HFFc6 (cell line): ENCODE measurements around the gene THY1. TPM values are rescaled to one million over a fixed set of nuclear protein-coding genes. Genes with fewer than 3 reads are reported as not detected.
"Not testable (repeated sequence)": the region's sequence is repeated elsewhere in the genome, so short reads cannot be mapped to it uniquely, and the experiment has no call there.

Experiments
- DNase-seq: peaks from one replicate; pipeline ENCODE4 v3.0.0-alpha.2; 2018
- H3K27ac Mint-ChIP-seq: 2 replicates; pipeline ENCODE4 v1.8.0; 2020; ENCODE audit warnings: mild to moderate bottlenecking, mixed read lengths
- H3K27me3 Mint-ChIP-seq: 2 replicates; pipeline ENCODE4 v1.8.0; 2021; ENCODE audit warnings: mild to moderate bottlenecking, moderate library complexity, mixed read lengths; ENCODE audit not compliant: insufficient read depth
- H3K36me3 Mint-ChIP-seq: 2 replicates; pipeline ENCODE4 v1.8.0; 2021; ENCODE audit warnings: low read depth, mixed read lengths
- H3K4me1 Mint-ChIP-seq: 2 replicates; pipeline ENCODE4 v1.8.0; 2020; ENCODE audit warnings: low read depth, mixed read lengths
- H3K4me3 Mint-ChIP-seq: 2 replicates; pipeline ENCODE4 v1.8.0; 2020; ENCODE audit warnings: mild to moderate bottlenecking, moderate library complexity, mixed read lengths
- H3K9me3 Mint-ChIP-seq: 2 replicates; pipeline ENCODE4 v1.8.0; 2020; ENCODE audit warnings: mild to moderate bottlenecking, mixed read lengths
- total RNA-seq, 6 experiments: library from RNA; stranded (reverse); fragmentation: NEBNext Ultra II Directional; extraction: Animal tissue kit (Norgen Biotek cat#: 25700); gene quantifications; 2 replicates in 1 of 6; 3 replicates in 5 of 6; pipeline ENCODE4 v1.2.3, GENCODE V29; 2021
- TF ChIP-seq, protein P1 (sequence below): fragments of 200-600 bp; sonication (generic); IDR thresholded peaks from 2 replicates; pipeline ENCODE4 v1.5.0; 2021; ENCODE audit warnings: antibody characterized with exemption, mild to moderate bottlenecking

The THY1 gene
- total RNA-seq, 6 experiments from 2014 or later: 705 to 934 (median 790) TPM

DNA sequence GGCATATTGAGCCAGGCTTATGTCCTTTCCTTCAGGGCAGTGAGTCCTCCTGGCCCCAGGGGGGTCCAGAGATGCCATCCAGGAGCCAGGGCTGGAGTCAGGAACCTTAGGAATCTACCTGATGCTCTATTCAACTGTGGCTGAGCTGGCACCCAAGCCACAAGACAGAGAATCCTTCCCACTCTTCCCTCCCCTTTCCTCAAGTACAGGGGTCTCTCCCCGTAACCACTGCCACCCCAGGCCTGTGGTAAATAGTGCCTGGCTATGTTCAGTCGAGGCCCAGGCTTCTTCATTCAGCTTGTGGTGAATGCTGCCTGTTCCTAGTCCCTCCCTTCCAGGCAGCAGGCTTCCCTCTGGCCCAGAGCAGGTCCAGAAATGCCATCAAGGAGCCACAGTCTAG lies 45.5 kb upstream of the THY1 start:
- no peak overlapping the region for H3K27ac Mint-ChIP-seq
- peaks cover 38% of the 10 kb centered on the region for H3K9me3 Mint-ChIP-seq
- H3K36me3 Mint-ChIP-seq: peaks cover 34% of the 10 kb centered on the region

DNA sequence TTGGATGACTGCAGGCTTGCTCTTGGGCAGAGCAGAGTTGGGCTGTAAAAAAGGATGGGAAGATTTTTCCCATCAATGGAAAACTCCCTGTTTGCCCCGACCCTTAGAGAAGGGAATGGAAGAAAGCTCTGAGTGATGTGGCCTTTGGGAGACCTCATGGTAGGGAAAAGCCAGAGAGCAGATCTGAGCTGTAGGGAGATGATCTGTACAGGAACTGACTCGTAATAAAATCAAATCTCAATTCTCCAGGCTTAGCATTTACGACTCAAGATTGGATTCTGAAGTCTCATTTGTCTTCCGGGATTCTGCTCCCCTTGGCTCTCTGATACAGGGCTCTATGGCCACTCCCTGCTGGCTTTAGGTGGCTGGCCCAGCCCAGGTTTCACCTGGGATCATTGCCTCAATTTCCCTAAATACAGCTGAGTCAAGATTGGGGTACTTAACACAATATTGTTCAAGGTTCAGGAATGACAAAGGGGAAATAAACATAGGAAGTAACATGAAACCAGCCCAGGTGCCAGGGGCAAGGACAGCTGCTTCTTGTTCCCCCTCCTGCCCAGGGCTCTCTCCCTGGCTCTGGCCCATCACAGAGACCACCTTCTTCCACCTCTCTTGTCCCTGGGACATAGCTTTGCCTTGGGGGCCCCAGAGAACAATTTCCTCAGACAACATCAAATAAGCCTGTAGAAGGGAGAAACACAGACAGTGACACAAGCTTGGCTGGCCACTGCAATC lies 38.4 kb upstream of the THY1 start:
- Mint-ChIP-seq H3K27ac (peak overlapping the region; percentile 84), H3K4me1 (peaks cover 37% of the 10 kb centered on the region), H3K36me3 (peaks cover 21% of the 10 kb centered on the region)

More for the DNA sequence above, 45.5 kb upstream of the THY1 start:
- no peak for DNase-seq
- TF ChIP-seq, protein P1, sequence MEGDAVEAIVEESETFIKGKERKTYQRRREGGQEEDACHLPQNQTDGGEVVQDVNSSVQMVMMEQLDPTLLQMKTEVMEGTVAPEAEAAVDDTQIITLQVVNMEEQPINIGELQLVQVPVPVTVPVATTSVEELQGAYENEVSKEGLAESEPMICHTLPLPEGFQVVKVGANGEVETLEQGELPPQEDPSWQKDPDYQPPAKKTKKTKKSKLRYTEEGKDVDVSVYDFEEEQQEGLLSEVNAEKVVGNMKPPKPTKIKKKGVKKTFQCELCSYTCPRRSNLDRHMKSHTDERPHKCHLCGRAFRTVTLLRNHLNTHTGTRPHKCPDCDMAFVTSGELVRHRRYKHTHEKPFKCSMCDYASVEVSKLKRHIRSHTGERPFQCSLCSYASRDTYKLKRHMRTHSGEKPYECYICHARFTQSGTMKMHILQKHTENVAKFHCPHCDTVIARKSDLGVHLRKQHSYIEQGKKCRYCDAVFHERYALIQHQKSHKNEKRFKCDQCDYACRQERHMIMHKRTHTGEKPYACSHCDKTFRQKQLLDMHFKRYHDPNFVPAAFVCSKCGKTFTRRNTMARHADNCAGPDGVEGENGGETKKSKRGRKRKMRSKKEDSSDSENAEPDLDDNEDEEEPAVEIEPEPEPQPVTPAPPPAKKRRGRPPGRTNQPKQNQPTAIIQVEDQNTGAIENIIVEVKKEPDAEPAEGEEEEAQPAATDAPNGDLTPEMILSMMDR: no peak
- no peaks in the 10 kb centered on the region; the same call in none of the 2 replicates for H3K27me3 Mint-ChIP-seq
- H3K4me1 Mint-ChIP-seq: peaks cover 33% of the 10 kb centered on the region
- H3K4me3 Mint-ChIP-seq: no peak overlapping the region

DNA sequence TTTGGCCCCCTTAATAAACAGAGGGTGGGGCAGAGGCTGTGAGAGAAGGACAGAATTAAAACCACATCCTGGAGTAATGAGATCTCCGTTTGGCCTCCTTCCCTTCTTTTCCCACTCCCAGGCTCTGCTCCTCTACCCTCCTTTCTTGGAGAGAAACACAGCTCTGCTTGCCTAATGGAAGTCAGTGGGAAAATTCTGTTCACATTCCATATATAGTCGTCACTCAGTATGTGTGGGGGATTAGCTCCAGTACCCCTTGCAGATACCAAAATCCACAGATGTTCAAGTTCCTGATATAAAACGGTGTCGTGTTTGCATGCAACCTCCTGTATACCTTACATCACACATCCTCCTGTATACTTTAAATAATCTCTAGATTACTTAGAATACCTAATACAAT lies 37.6 kb upstream of the THY1 start:
- peaks cover 18% of the 10 kb centered on the region for H3K9me3 Mint-ChIP-seq
- peaks cover 16% of the 10 kb centered on the region for H3K36me3 Mint-ChIP-seq
- TF ChIP-seq, protein P1: no peak
- peaks cover 2% of the 10 kb centered on the region; the same call in 1 of the 2 replicates for H3K27me3 Mint-ChIP-seq
- peak overlapping the region; percentile 62 for H3K4me3 Mint-ChIP-seq
- peak; percentile 58 for DNase-seq
- peaks cover 37% of the 10 kb centered on the region for H3K4me1 Mint-ChIP-seq
- peak overlapping the region; percentile 84 for H3K27ac Mint-ChIP-seq

More for the DNA sequence above, 38.4 kb upstream of the THY1 start:
- H3K27me3 Mint-ChIP-seq: peaks cover 2% of the 10 kb centered on the region; the same call in 1 of the 2 replicates
- DNase-seq: no peak
- H3K9me3 Mint-ChIP-seq: peaks cover 24% of the 10 kb centered on the region
- TF ChIP-seq, protein P1: no peak
- peak overlapping the region; percentile 34; the same call in 1 of the 2 replicates for H3K4me3 Mint-ChIP-seq

DNA sequence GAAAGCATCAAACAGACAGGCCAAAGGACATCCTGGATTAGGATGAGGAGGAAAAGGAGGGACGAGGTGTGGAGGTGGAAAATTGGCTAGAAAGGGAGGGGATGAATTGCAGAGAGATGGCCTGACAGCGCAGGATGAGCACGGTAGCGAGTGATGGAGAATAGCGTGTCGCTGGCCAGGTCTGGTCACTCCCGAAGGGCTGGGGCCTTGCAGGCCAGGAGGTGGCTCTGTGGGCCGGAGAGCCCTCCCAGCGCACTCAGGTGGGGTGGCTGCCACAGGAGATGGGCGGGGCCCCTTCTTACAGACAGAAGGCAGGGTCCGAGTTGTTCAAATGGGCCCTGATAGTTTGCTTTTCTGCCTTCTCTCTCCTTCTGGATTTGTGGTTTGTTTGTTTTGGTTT lies 37.1 kb upstream of the THY1 start:
- Mint-ChIP-seq H3K27me3 (peaks cover 2% of the 10 kb centered on the region; the same call in 1 of the 2 replicates), H3K9me3 (peaks cover 13% of the 10 kb centered on the region), H3K4me1 (peaks cover 37% of the 10 kb centered on the region), H3K27ac (peak overlapping the region; percentile 84), H3K4me3 (peak overlapping the region; percentile 62; the same call in 1 of the 2 replicates), H3K36me3 (peaks cover 11% of the 10 kb centered on the region)
- DNase-seq: no peak
- TF ChIP-seq, protein P1: no peak

DNA sequence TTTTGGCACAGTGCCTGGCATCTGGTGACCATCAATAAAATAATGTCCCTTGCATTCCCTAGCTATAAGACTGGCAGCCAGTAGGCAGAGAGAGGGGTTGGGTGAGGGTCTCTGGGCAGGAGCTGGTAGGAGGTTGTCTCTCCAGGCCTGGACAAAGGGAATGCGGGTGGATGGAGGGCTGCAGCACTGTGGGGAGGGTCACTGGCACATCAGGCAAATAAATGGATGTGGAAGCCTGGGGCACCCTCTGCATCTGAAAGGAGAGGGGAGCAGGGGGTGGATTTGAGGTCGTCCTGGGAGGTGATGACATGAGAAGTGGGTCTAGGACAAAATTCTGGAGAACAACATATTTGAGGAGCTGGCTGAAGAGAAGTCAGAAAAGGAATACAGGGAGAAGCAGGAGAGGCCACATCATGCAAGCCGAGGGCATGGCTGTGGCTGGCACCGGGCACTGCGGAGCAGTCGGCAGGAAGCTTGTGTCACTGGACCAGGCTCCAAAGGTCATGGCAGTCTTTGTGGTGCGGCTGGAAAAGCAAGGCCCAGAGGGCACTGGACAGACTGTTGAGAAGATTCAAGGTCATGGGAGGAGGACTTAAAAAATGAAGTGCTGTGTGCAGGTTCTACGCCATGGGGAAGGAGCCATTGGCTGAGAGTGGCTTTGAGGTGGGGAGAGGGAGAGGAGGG lies 36.5 kb upstream of the THY1 start:
- 0 out of 2 replicates have a peak, but pooled peaks cover 2% of the 10 kb centered on the region for H3K27me3 Mint-ChIP-seq
- peak overlapping the region; percentile 84 for H3K27ac Mint-ChIP-seq
- H3K9me3 Mint-ChIP-seq: peaks cover 6% of the 10 kb centered on the region
- TF ChIP-seq, protein P1: no peak
- peaks cover 37% of the 10 kb centered on the region for H3K4me1 Mint-ChIP-seq
- DNase-seq: no peak
- H3K36me3 Mint-ChIP-seq: peaks cover 6% of the 10 kb centered on the region
- H3K4me3 Mint-ChIP-seq: no peak overlapping the region

DNA sequence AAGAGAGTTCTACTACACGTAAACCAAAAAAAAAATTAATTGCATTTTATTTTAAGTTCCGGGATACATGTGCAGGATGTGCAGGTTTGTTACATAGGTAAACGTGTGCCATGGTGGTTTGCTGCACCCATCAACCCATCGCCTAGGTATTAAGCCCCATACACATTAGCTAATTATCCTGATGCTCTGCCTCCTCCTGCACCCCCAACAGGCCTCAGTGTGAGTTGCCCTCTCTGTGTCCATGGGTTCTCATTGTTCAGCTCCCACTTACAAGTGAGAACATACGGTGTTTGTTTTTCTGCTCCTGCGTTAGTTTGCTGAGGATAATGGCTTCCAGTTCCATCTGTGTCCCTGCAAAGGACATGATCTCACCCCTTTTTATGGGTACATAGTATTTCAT lies 32.7 kb upstream of the THY1 start:
- H3K4me1 Mint-ChIP-seq: peaks cover 28% of the 10 kb centered on the region
- not testable (repeated sequence) for H3K27me3 Mint-ChIP-seq, H3K4me3 Mint-ChIP-seq, H3K27ac Mint-ChIP-seq, H3K36me3 Mint-ChIP-seq, H3K9me3 Mint-ChIP-seq, DNase-seq

DNA sequence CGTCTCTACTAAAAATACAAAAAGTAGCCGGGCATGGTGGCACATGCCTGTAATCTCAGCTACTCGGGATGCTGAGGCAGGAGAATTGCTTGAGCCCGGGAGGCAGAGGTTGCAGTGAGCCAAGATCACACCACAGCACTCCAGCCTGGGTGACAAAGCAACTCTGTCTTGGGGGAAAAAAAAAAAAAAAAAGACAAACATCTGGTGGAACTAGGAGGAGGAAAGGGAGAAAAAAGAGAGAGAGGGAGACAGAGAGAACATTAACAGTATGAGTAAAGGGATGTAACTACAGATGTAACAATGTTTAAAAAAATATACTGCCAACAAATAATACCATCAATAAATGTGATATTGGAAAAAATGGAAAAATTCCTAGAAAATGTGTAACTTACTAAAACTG lies 32.3 kb upstream of the THY1 start:
- not testable (repeated sequence) for H3K27me3 Mint-ChIP-seq, H3K36me3 Mint-ChIP-seq, H3K27ac Mint-ChIP-seq, DNase-seq, H3K4me3 Mint-ChIP-seq, H3K9me3 Mint-ChIP-seq
- peaks cover 27% of the 10 kb centered on the region for H3K4me1 Mint-ChIP-seq
